GM12892 (cell line): Measurements from ENCODE around the gene ADAM23.

Experiments used
- POLR2A ChIP-seq: IDR thresholded peaks from 2 replicates; pipeline ENCODE4 v1.6.1; 2011; ENCODE audit warnings: low read depth, low read length, control low read depth
- TAF1 ChIP-seq: IDR thresholded peaks from 2 replicates; pipeline ENCODE4 v1.6.1; 2011; ENCODE audit warnings: low read depth, mild to moderate bottlenecking, control low read depth, low read length, borderline replicate concordance

DNA sequence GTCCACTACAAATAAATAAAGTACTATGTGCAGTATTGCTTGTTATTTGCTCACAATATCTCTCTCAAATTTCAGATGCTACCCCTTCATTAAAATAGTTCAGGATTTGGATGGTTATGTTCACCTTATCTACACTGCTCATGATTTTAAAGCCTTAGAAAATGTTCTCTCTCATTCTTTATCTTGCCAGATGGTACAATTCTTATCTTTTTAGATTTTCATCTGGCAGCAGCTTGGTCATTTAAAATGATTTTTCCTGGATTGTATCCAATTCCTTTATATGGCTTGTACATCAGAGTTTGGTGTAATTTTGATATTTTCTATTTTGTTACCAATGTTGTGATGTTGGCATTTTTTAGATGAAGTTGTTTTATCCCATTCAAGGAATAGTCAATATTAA, 10.1 kb upstream of the ADAM23 start:
- TF ChIP-seq POLR2A (no peak), TAF1 (no peak)
